WTC11 (cell line): Measurements from ENCODE around the gene CDH16.

Experiments
- CREB1 ChIP-seq: sonication (generic); formaldehyde crosslinking; IDR thresholded peaks from 2 replicates; pipeline ENCODE4 v1.8.0; 2023; ENCODE audit warnings: mild to moderate bottlenecking, missing genetic modification reagents
- GRHL2 ChIP-seq: fragments of 250-450 bp; sonication (Bioruptor Pico); IDR thresholded peaks from 2 replicates; pipeline ENCODE4 v1.8.0; 2022; ENCODE audit warnings: mild to moderate bottlenecking, moderate library complexity; ENCODE audit not compliant: insufficient replicate concordance, severe bottlenecking
- KAT7 ChIP-seq: sonication (generic); formaldehyde crosslinking; IDR thresholded peaks from 2 replicates; pipeline ENCODE4 v1.8.1; 2023; ENCODE audit warnings: missing genetic modification reagents, mild to moderate bottlenecking, borderline replicate concordance
- ZNF121 ChIP-seq: sonication (generic); formaldehyde crosslinking; IDR thresholded peaks from 2 replicates; pipeline ENCODE4 v1.8.0; 2023; ENCODE audit warnings: missing genetic modification reagents

- TF ChIP-seq ZNF121 (CRISPR knock-in tag) (no peak), CREB1 (CRISPR knock-in tag) (no peak), KAT7 (no peak), GRHL2 (CRISPR knock-in tag) (no peak)
These were observed 1.6 kb upstream of the CDH16 start for GRCh38 chr16:66920299-66920590.
